Activated naive CD4-positive, alpha-beta T cell treated with anti-CD3 and anti-CD28 coated beads for 36 hours (primary cell): Measurements from ENCODE around the gene TCF4. TPM values are rescaled to one million over a fixed set of nuclear protein-coding genes. Genes with fewer than 3 reads are reported as not detected.

Experiments used
- CTCF ChIA-PET: fragments of 350-600 bp; sonication (Branson Sonifier 250); formaldehyde crosslinking; loops from one replicate; lab custom pipeline; 2021; ENCODE audit warnings: antibody characterized with exemption; lab: Charles Lee
- DNase-seq: peaks from one replicate; pipeline ENCODE4 v3.0.0-alpha.2; 2020
- H3K27ac Mint-ChIP-seq: one replicate; pipeline ENCODE4 v1.8.0; 2021; ENCODE audit warnings: mild to moderate bottlenecking, mixed read lengths
- H3K27me3 Mint-ChIP-seq: one replicate; pipeline ENCODE4 v1.8.0; 2021; ENCODE audit warnings: low read depth, mixed read lengths
- H3K36me3 Mint-ChIP-seq: one replicate; pipeline ENCODE4 v1.8.0; 2021; ENCODE audit warnings: low read depth, mixed read lengths
- H3K4me1 Mint-ChIP-seq: one replicate; pipeline ENCODE4 v1.8.0; 2021; ENCODE audit warnings: low read depth, mixed read lengths
- H3K4me3 Mint-ChIP-seq: one replicate; pipeline ENCODE4 v1.8.0; 2021; ENCODE audit warnings: mild to moderate bottlenecking, moderate library complexity, mixed read lengths
- H3K9me3 Mint-ChIP-seq: one replicate; pipeline ENCODE4 v1.8.0; 2021; ENCODE audit warnings: mixed read lengths
- intact Hi-C: fragments of 100-400 bp; cut with micrococcal nuclease; formaldehyde crosslinking; loops from one replicate; pipeline ENCODE4 v1.15.1; 2023
- total RNA-seq, 2 experiments: library from RNA; stranded (reverse); gene quantifications; one replicate each; pipeline ENCODE4 v1.2.3, GENCODE V29; 2021

The TCF4 gene
- total RNA-seq, 2 experiments from 2014 or later, result 0.49 to 0.91 TPM

DNA sequence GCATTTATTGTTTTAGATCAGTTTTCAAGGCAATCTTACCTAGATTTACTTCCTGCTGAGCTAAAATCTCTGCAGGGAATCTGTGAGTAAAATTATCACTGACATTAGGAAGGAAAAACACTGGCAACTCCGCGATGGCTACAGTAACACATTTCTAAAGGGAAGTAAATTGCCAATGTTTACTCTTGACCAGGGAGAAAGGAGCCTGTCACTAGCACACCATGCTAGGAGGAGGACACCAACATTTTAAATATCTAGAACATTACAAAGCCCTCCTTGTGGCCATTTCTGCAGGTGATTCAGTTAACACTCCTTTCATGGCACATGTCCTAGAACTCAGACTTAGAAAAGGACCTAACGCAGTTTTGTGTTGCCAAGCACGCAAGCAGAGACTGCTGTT is 58.4 kb downstream of the TCF4 start:
- Mint-ChIP-seq H3K9me3 (peaks cover 2% of the 10 kb centered on the region), H3K27me3 (peaks cover 2% of the 10 kb centered on the region), H3K36me3 (no peaks in the 10 kb centered on the region), H3K27ac (no peak overlapping the region), H3K4me1 (no peaks in the 10 kb centered on the region), H3K4me3 (no peak overlapping the region)
- DNase-seq, result no peak
- intact Hi-C loops, result no loop called here
- CTCF ChIA-PET, result no interaction called here

DNA sequence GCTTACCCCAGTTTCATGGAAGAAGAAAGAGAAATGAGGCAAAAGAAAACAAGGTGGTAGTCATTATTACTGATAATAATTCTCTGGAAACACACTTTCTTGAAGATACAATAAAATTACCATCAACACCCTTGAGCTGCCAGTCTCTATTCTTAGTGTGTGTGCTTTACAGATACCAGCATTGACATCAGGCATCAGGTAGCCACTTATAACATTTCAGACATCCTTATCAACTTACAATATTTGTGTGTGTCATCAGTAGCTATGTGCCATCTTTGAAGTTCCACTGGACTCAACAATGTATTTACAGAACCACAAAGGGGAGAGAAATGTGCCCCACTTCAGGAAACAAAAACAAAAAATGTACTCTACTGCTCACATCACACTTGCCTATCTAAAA is 62.1 kb downstream of the TCF4 start:
- Mint-ChIP-seq H3K4me3 (no peak overlapping the region), H3K27ac (no peak overlapping the region), H3K9me3 (peaks cover 2% of the 10 kb centered on the region), H3K4me1 (no peaks in the 10 kb centered on the region), H3K27me3 (peaks cover 2% of the 10 kb centered on the region), H3K36me3 (no peaks in the 10 kb centered on the region)
- intact Hi-C loops, result no loop called here
- CTCF ChIA-PET, result no interaction called here
- DNase-seq, result no peak

DNA sequence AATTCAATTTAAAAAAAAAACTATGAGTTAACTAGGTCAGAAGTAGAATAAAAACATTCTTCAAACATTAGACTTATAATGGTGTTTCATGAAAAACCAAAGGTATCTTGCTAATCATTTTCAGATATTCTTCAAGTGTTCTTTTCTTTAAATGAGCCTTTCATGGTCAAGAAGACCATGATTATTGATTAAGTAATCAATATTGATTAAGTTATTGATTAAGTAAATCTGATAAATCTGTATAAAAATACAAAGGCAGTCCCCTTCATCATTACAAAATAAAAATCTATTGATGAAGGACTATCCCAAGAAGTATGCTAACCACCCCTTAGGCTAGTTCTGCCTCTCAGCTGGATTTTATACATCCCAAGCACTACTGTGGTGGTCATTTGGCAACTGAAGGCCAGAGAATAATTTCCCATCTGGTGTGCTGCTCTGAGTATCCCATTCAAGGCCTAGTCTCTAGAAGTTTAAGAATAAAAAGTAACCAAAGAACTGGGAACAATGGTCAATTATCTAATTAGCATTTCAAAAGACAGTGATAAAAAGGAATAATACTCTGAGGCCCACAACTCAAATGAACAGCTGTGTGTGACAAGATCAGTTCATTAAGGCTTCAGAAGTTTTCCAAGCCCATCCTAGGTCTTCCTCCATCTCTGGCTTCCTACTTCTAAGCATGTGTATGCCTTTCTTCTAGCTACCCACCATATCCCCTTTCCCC is 63.5 kb downstream of the TCF4 start:
- intact Hi-C loops, result no loop called here
- H3K27me3 Mint-ChIP-seq, result no peaks in the 10 kb centered on the region
- CTCF ChIA-PET, result no interaction called here
- no peak for DNase-seq
- H3K9me3 Mint-ChIP-seq, result no peaks in the 10 kb centered on the region
- H3K27ac Mint-ChIP-seq, result no peak overlapping the region
- H3K4me1 Mint-ChIP-seq, result no peaks in the 10 kb centered on the region
- no peaks in the 10 kb centered on the region for H3K36me3 Mint-ChIP-seq
- no peak overlapping the region for H3K4me3 Mint-ChIP-seq

DNA sequence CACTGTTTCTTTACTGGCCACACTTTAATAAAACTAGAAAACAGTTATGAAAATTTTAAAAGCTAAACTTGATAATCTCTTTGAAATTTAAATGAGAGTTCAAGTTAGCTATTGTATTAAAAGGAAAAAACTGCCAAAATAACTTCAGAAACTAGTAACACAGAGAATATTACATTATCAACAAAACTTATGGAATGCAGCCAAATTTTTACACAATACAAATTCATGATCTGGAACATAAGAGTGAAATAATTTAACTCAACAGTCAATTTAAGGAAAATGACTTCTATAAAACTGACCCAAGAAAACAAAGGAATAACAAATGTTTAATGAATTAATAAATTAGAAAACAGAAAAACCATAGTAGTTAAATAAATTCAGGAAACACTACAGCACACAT is 65.0 kb downstream of the TCF4 start:
- no peak for DNase-seq
- Mint-ChIP-seq H3K9me3 (no peaks in the 10 kb centered on the region), H3K4me3 (no peak overlapping the region), H3K4me1 (no peaks in the 10 kb centered on the region), H3K27ac (no peak overlapping the region), H3K27me3 (no peaks in the 10 kb centered on the region), H3K36me3 (no peaks in the 10 kb centered on the region)
- intact Hi-C loops, result no loop called here
- CTCF ChIA-PET, result no interaction called here

DNA sequence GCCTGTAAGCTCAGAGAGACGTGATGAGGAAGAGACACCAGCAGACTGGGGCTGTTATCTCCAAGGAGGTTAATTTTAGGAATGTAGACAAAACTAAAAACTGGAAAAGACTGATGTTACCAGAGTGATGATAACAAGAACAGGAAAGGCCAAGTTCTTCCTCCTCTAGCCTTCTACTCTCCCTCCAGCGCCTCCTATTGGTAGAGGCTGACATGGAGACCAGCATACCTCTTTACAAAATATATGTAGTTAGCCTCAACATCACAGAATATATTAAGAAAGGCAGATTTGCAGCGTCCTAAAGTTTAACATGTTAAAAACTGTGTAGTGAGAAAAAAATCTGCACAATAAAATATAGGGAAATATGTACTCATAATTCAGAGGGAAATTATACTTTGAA is 66.0 kb downstream of the TCF4 start:
- no peaks in the 10 kb centered on the region for H3K4me1 Mint-ChIP-seq
- no peaks in the 10 kb centered on the region for H3K9me3 Mint-ChIP-seq
- DNase-seq, result peak; percentile 35
- no peaks in the 10 kb centered on the region for H3K36me3 Mint-ChIP-seq
- H3K27ac Mint-ChIP-seq, result no peak overlapping the region
- H3K4me3 Mint-ChIP-seq, result no peak overlapping the region
- no peaks in the 10 kb centered on the region for H3K27me3 Mint-ChIP-seq
- CTCF ChIA-PET, result no interaction called here
- intact Hi-C loops, result loop anchor here (1.0 kb wide), 1 partner anchor 107 kb away; no protein-coding TSS in a partner anchor

DNA sequence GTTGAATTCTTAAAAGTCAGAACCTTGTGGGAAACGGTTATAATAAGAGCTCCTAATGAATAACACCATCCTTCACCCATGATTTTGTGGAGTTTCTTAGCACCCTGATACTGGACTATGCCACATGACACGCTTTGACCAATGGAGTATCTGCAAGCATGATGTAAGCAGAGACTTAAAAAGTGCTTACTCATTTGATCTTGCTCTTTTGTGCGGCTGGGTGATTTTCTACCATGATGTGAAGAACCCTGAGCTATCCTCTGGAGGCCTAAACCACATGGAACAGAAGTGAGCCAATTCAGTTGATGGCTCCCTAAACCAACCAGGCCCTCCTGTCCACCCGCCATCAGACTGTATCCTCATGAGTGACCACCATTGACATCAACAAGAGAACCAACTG is 70.9 kb downstream of the TCF4 start:
- intact Hi-C loops, result no loop called here
- H3K27ac Mint-ChIP-seq, result no peak overlapping the region
- CTCF ChIA-PET, result no interaction called here
- no peak for DNase-seq
- no peaks in the 10 kb centered on the region for H3K4me1 Mint-ChIP-seq
- no peaks in the 10 kb centered on the region for H3K27me3 Mint-ChIP-seq
- no peak overlapping the region for H3K4me3 Mint-ChIP-seq
- no peaks in the 10 kb centered on the region for H3K9me3 Mint-ChIP-seq
- no peaks in the 10 kb centered on the region for H3K36me3 Mint-ChIP-seq

DNA sequence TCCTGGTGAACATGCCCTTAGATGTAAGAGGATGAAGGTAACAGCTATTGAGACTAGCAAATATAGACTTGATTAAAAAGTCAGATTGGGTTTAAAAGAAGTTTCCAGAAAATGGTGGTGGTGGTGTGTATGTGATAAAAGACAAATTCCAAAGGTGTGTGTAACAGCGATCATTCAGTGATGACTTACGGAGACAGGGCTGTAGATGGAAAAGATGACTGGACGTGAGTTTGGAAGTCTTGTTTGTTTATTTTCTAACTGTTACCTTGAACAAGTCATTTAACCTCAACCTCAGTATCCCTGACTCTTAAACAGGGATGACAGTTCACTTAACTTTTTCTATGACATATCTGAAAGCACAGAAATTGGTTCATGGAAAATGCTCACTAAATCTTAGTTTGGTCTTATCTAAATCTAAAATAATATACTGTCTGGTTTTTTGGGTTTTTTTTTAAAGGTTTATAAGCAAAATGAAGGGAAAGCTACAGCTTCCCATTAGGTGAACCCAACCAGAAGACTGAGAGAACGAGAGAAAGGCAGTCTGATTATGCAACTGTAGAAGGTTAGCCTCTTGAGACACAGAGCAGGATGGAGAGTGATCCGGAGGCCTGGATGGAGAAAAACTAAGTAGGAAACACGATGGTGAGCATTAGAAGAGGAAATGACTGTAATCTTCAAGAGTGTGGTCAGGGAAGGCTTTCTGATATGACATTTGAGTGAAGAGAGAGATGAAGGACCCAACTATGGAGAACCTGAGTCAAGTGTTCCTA is 71.9 kb downstream of the TCF4 start:
- Mint-ChIP-seq H3K4me3 (no peak overlapping the region), H3K9me3 (no peaks in the 10 kb centered on the region), H3K4me1 (no peaks in the 10 kb centered on the region), H3K27me3 (no peaks in the 10 kb centered on the region), H3K36me3 (no peaks in the 10 kb centered on the region), H3K27ac (no peak overlapping the region)
- DNase-seq, result no peak
- CTCF ChIA-PET, result no interaction called here
- intact Hi-C loops, result no loop called here

DNA sequence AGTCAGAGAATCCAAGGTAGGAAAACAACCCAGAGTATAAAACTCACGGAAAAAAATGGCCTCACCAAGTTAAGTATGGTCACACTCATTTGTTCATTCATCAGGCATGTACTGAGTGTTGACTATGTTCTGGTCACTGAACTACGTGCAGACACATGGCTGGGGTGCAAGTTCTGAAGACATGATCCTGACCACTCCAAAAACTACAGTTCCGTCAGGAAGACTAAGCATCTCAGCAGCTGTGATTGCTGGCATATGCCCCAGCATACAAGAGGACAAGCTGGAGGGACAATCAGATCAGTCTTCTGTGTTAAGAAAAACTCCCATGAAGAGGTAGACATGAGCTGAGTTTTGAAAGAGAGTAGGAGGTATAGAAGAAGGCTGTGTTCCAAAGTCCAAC is 72.8 kb downstream of the TCF4 start:
- Mint-ChIP-seq H3K27ac (no peak overlapping the region), H3K27me3 (peaks cover 6% of the 10 kb centered on the region), H3K4me1 (peaks cover 1% of the 10 kb centered on the region), H3K36me3 (no peaks in the 10 kb centered on the region), H3K9me3 (no peaks in the 10 kb centered on the region), H3K4me3 (no peak overlapping the region)
- CTCF ChIA-PET, result no interaction called here
- intact Hi-C loops, result no loop called here
- DNase-seq, result no peak

DNA sequence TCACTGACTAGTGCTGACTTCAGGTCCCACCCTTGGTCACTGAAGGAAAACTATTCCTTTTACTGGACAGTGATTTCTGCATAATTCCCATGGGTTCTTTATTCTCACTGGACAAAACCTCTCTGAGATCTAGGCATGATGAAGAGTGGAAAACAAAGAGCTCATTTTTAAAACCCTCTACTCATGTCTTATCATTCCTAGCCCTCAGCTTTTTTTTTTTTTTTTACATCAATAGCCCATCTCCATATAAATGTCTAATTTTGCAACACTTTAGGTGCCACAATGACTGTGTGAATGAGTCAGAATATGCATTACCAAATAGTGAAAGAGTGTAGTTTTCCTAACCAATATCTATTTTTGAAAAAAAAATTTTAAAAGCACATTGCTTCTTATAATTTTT is 74.8 kb downstream of the TCF4 start:
- CTCF ChIA-PET, result no interaction called here
- H3K9me3 Mint-ChIP-seq, result no peaks in the 10 kb centered on the region

DNA sequence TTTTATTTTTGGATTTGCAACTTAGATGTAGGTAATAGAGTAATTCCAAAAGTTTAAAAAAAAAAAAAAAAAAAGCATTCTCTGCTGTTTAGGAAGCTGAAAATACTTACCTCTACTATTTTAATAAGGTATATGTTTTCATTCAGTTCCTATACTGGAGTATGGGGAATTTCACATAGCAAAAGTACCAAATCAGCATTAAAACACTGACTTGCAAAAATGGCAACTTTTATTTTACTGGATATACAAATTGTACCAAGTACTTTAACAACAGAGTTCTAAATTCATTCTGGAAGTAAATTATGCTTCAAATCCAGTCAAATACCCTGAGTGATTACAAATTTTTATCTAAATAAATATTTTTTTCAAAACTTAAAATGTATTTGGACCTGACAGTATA is 76.7 kb downstream of the TCF4 start:
- Mint-ChIP-seq H3K9me3 (no peaks in the 10 kb centered on the region), H3K4me3 (no peak overlapping the region), H3K27me3 (peaks cover 10% of the 10 kb centered on the region), H3K27ac (no peak overlapping the region), H3K4me1 (peaks cover 2% of the 10 kb centered on the region), H3K36me3 (no peaks in the 10 kb centered on the region)
- CTCF ChIA-PET, result no interaction called here
- no peak for DNase-seq
- intact Hi-C loops, result no loop called here

More for the DNA sequence above, 74.8 kb downstream of the TCF4 start:
- Mint-ChIP-seq H3K4me1 (peaks cover 2% of the 10 kb centered on the region), H3K4me3 (no peak overlapping the region), H3K27me3 (peaks cover 10% of the 10 kb centered on the region), H3K27ac (no peak overlapping the region), H3K36me3 (no peaks in the 10 kb centered on the region)
- intact Hi-C loops, result no loop called here
- no peak for DNase-seq

DNA sequence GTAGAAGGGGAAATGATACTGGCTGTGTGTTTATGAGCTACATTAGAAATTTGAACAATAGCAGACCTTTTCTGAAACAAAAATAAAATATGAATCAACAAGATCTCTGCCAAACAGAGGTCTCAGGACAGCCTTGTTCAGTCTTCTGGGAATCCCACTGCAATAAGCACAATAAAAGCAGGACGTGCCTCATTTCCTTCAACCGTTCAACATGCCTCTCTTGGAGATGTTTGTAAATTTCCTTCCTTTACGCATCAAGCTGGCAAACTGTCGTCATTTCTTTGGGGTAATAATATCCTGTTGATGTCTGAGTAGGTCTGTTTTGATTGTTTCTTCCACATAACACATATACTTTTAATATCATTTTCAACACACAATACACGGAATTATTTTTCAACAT is 77.2 kb downstream of the TCF4 start:
- peaks cover 10% of the 10 kb centered on the region for H3K27me3 Mint-ChIP-seq
- no peak overlapping the region for H3K4me3 Mint-ChIP-seq
- CTCF ChIA-PET, result no interaction called here
- DNase-seq, result no peak
- H3K36me3 Mint-ChIP-seq, result no peaks in the 10 kb centered on the region
- intact Hi-C loops, result no loop called here
- no peaks in the 10 kb centered on the region for H3K9me3 Mint-ChIP-seq
- H3K27ac Mint-ChIP-seq, result no peak overlapping the region
- peaks cover 2% of the 10 kb centered on the region for H3K4me1 Mint-ChIP-seq

DNA sequence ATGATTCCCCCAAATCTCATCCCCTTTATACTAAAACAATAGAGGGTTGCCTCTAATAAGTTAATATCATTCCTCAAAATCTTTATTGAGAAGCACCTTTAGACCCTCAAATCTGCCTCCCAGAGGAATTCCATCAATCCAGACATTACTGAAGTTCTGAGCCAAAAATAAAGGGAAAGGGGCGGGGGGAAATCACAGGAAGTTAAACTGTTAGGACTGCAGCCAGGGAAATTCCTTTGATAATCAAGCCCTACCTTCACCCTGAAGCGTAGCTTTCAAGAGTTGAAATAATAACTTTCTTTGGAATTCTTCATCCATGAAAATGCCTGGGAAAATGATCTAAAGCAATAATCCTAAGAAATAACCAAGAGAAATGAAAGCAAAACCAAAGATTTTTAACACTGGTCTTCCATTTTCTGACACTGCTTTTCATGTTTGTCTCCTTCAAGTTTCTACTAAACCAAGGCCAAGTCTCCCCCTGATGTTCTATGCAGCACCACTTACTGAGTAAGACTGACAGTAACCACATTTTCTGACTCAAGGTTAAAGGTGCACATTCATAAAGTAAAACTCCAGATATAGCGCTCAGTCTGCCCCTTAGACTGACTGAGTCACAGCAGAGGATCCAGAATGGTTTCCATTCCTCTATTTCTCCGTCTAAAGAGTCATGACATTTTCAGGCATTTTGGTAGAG is 78.2 kb downstream of the TCF4 start:
- Mint-ChIP-seq H3K4me3 (no peak overlapping the region), H3K4me1 (peaks cover 2% of the 10 kb centered on the region), H3K27me3 (peaks cover 12% of the 10 kb centered on the region), H3K36me3 (no peaks in the 10 kb centered on the region), H3K27ac (no peak overlapping the region), H3K9me3 (no peaks in the 10 kb centered on the region)
- CTCF ChIA-PET, result no interaction called here
- no peak for DNase-seq
- intact Hi-C loops, result no loop called here
